CD4-positive, alpha-beta memory T cell (primary cell): ENCODE measurements around the gene LCN1. TPM values are rescaled to one million over a fixed set of nuclear protein-coding genes. Genes with fewer than 3 reads are reported as not detected.
A peak's percentile ranks its signal among the peaks of the same experiment; 100 is the strongest.

ENCODE experiments used
- CTCF ChIA-PET: fragments of 350-600 bp; sonication (Branson Sonifier 250); formaldehyde crosslinking; loops from one replicate; lab custom pipeline; 2021; ENCODE audit warnings: inconsistent platforms; ENCODE audit not compliant: partially characterized antibody; lab: Charles Lee
- POLR2A ChIA-PET: fragments of 350-600 bp; sonication (Branson Sonifier 250); formaldehyde crosslinking; loops from one replicate; lab custom pipeline; 2021; ENCODE audit not compliant: partially characterized antibody; lab: Charles Lee
- DNase-seq, 5 donors: peaks; one replicate each; pipeline versions ENCODE4 v3.0.0 to v3.0.0-alpha.2; 2020 to 2022; ENCODE audit warnings: mixed read lengths in 1 of 5
- H3K27ac ChIP-seq: one replicate; pipeline ENCODE4 v1.7.0; 2013; ENCODE audit warnings: low read depth, low read length
- H3K27me3 ChIP-seq: 2 replicates; pipeline ENCODE4 v1.7.0; 2013; ENCODE audit warnings: mild to moderate bottlenecking, low read length, moderate library complexity; ENCODE audit not compliant: insufficient read depth
- H3K36me3 ChIP-seq: 2 replicates; pipeline ENCODE4 v1.7.0; 2013; ENCODE audit warnings: mild to moderate bottlenecking, low read length, moderate library complexity; ENCODE audit not compliant: insufficient read depth
- H3K4me1 ChIP-seq: 2 replicates; pipeline ENCODE4 v1.7.0; 2013; ENCODE audit warnings: mild to moderate bottlenecking, low read length, moderate library complexity; ENCODE audit not compliant: insufficient read depth
- H3K4me3 ChIP-seq, 2 donors: one replicate each; pipeline ENCODE4 v1.7.0; 2013; ENCODE audit warnings: low read length in 2 of 2, mild to moderate bottlenecking in 1 of 2
- H3K9me3 ChIP-seq, 2 donors: one replicate each; pipeline ENCODE4 v1.7.0; 2013; ENCODE audit warnings: low read length in 2 of 2, control low read depth in 1 of 2; ENCODE audit not compliant: control insufficient read depth in 1 of 2
- H3K27ac Mint-ChIP-seq, 7 donors: one replicate each; pipeline ENCODE4 v1.8.0; 2020 to 2021; ENCODE audit warnings: mixed read lengths in 7 of 7, mild to moderate bottlenecking in 6 of 7, inconsistent platforms in 3 of 7, moderate library complexity in 3 of 7
- H3K27me3 Mint-ChIP-seq, 2 donors: one replicate each; pipeline ENCODE4 v1.8.0; 2020 to 2021; ENCODE audit warnings: mixed read lengths in 2 of 2
- H3K36me3 Mint-ChIP-seq, 2 donors: one replicate each; pipeline ENCODE4 v1.8.0; 2020 to 2021; ENCODE audit warnings: mixed read lengths in 2 of 2, inconsistent platforms in 1 of 2, mild to moderate bottlenecking in 1 of 2
- H3K4me1 Mint-ChIP-seq, 4 donors: one replicate each; pipeline ENCODE4 v1.8.0; 2020 to 2021; ENCODE audit warnings: mixed read lengths in 4 of 4, mild to moderate bottlenecking in 1 of 4
- H3K4me3 Mint-ChIP-seq, 8 donors: one replicate each; pipeline ENCODE4 v1.8.0; 2020 to 2021; ENCODE audit warnings: mixed read lengths in 8 of 8, mild to moderate bottlenecking in 7 of 8, moderate library complexity in 6 of 8, inconsistent platforms in 3 of 8
- H3K9me3 Mint-ChIP-seq, 8 donors: one replicate each; pipeline ENCODE4 v1.8.0; 2020 to 2021; ENCODE audit warnings: mixed read lengths in 8 of 8, mild to moderate bottlenecking in 5 of 8, inconsistent platforms in 3 of 8, moderate library complexity in 1 of 8
- intact Hi-C: fragments of 100-400 bp; cut with micrococcal nuclease; formaldehyde crosslinking; loops from one replicate; pipeline ENCODE4 v1.15.1; 2023
- polyA plus RNA-seq, 2 donors: library from polyadenylated mRNA; unstranded; fragments of 300-500 nt; fragmentation: Illumina TruSeq; gene quantifications; one replicate each; pipeline ENCODE4 v1.2.3, GENCODE V29; 2021
- total RNA-seq, 2 experiments: library from RNA; stranded (reverse); gene quantifications; one replicate each; pipeline ENCODE4 v1.2.3, GENCODE V29; 2021

Gene LCN1
- total and polyA plus RNA-seq, 4 experiments from 2014 or later: not detected

- POLR2A ChIA-PET: no interaction called here
- Histone ChIP-seq H3K9me3 (no peaks in the 10 kb centered on the region), H3K4me1 (peaks cover 29% of the 10 kb centered on the region), H3K27ac (no peak overlapping the region), H3K4me3 (peak overlapping the region in 1 of 2 donors; percentile 36), H3K36me3 (peaks cover 23% of the 10 kb centered on the region), H3K27me3 (no peaks in the 10 kb centered on the region)
- Mint-ChIP-seq H3K9me3 (no peaks in the 10 kb centered on the region), H3K27ac (peak overlapping the region in 4 of 7 donors; percentile 53 to 74 (median 64)), H3K4me3 (peak overlapping the region; percentile 25 to 94 (median 82)), H3K27me3 (peaks cover 1 to 3% of the 10 kb centered on the region in 2 donors), H3K36me3 (peaks cover 18 to 27% of the 10 kb centered on the region in 2 donors), H3K4me1 (peaks cover 8 to 34% (median 22%) of the 10 kb centered on the region in 4 donors)
- CTCF ChIA-PET: no interaction called here
- intact Hi-C loops: no loop called here
- no peak for DNase-seq
Observed at GRCh38 chr9:135502168-135502872, 18.9 kb upstream of the LCN1 start.

DNA sequence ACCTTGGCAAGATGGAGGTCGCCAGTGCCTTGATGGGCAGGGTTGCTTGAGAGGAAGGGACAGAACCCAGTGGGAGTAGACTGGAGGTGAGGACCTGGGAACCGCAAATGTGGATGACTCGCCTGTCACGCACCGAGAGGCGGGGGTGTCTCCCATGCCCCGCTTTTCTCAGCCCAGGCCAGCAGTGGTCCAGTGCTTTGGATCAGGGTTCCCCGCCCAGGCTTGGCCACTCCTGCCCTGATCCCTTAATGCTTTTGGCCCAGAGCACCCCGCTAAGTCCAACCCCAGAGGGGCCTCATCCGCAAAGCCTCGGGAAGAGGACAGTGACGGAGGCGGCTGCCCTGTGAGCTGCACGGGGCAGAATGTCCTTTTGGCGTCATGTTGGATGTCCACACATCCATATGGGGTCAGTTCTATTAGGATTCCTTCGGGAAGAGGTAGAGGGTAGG, 18.3 kb upstream of the LCN1 start:
- peaks cover 23% of the 10 kb centered on the region for H3K36me3 ChIP-seq
- peaks cover 18 to 27% of the 10 kb centered on the region in 2 donors for H3K36me3 Mint-ChIP-seq
- H3K27ac ChIP-seq: no peak overlapping the region
- H3K4me1 Mint-ChIP-seq: peaks cover 8 to 34% (median 22%) of the 10 kb centered on the region in 4 donors
- H3K4me3 ChIP-seq: no peak overlapping the region
- no peak for DNase-seq
- peaks cover 29% of the 10 kb centered on the region for H3K4me1 ChIP-seq
- intact Hi-C loops: no loop called here
- no peaks in the 10 kb centered on the region for H3K27me3 ChIP-seq
- H3K9me3 ChIP-seq: no peaks in the 10 kb centered on the region
- H3K9me3 Mint-ChIP-seq: peaks cover 0 to 2% (median under 1%) of the 10 kb centered on the region in 8 donors
- peaks cover 1 to 3% of the 10 kb centered on the region in 2 donors for H3K27me3 Mint-ChIP-seq
- peak overlapping the region in 1 of 7 donors; percentile 17 for H3K27ac Mint-ChIP-seq
- H3K4me3 Mint-ChIP-seq: peak overlapping the region in 6 of 8 donors; percentile 17 to 57 (median 50)
- POLR2A ChIA-PET: no interaction called here
- CTCF ChIA-PET: no interaction called here

GRCh38 chr9:135503371-135504261, 17.6 kb upstream of the LCN1 start:
- Histone ChIP-seq H3K4me1 (peaks cover 29% of the 10 kb centered on the region), H3K4me3 (no peak overlapping the region), H3K36me3 (peaks cover 23% of the 10 kb centered on the region), H3K9me3 (no peaks in the 10 kb centered on the region), H3K27ac (no peak overlapping the region), H3K27me3 (no peaks in the 10 kb centered on the region)
- POLR2A ChIA-PET: no interaction called here
- H3K36me3 Mint-ChIP-seq: peaks cover 18 to 27% of the 10 kb centered on the region in 2 donors
- peaks cover 8 to 34% (median 22%) of the 10 kb centered on the region in 4 donors for H3K4me1 Mint-ChIP-seq
- intact Hi-C loops: no loop called here
- peak overlapping the region in 1 of 7 donors; percentile 3 for H3K27ac Mint-ChIP-seq
- peaks cover 0 to 2% of the 10 kb centered on the region in 2 donors for H3K27me3 Mint-ChIP-seq
- H3K9me3 Mint-ChIP-seq: peaks cover 0 to 8% (median 4%) of the 10 kb centered on the region in 8 donors
- peak overlapping the region in 6 of 8 donors; percentile 17 to 65 (median 54) for H3K4me3 Mint-ChIP-seq
- CTCF ChIA-PET: interaction anchor here (1.0 to 2.2 kb wide), 3 partner anchors 13 to 21 kb away, joined by 3 to 11 read pairs (median 4); no protein-coding TSS in a partner anchor
- DNase-seq: no peak

GRCh38 chr9:135504262-135505243, 16.7 kb upstream of the LCN1 start:
- ChIA-PET CTCF (interaction anchor here (0.7 to 2.2 kb wide), 5 partner anchors 14 to 1757 kb away, joined by 3 to 11 read pairs (median 4); no protein-coding TSS in a partner anchor), POLR2A (interaction anchor here (1.2 kb wide), 1 partner anchor 24 kb away, joined by 5 read pairs; no protein-coding TSS in a partner anchor)
- Mint-ChIP-seq H3K36me3 (peaks cover 25 to 27% of the 10 kb centered on the region in 2 donors), H3K9me3 (peaks cover 0 to 17% (median 11%) of the 10 kb centered on the region in 8 donors), H3K27me3 (no peaks in the 10 kb centered on the region), H3K4me3 (peak overlapping the region in 3 of 8 donors; percentile 21 to 43 (median 41)), H3K27ac (peak overlapping the region in 3 of 7 donors; percentile 10 to 37 (median 12)), H3K4me1 (peaks cover 5 to 28% (median 16%) of the 10 kb centered on the region in 4 donors)
- H3K36me3 ChIP-seq: peaks cover 23% of the 10 kb centered on the region
- H3K4me3 ChIP-seq: no peak overlapping the region
- no peak overlapping the region for H3K27ac ChIP-seq
- peak; percentile 33 to 50 (median 35) for DNase-seq
- H3K4me1 ChIP-seq: peaks cover 24% of the 10 kb centered on the region
- H3K27me3 ChIP-seq: no peaks in the 10 kb centered on the region
- intact Hi-C loops: no loop called here
- no peaks in the 10 kb centered on the region for H3K9me3 ChIP-seq

GRCh38 chr9:135505406-135506187, 15.6 kb upstream of the LCN1 start:
- Histone ChIP-seq H3K9me3 (no peaks in the 10 kb centered on the region), H3K27ac (no peak overlapping the region), H3K27me3 (no peaks in the 10 kb centered on the region), H3K4me1 (peaks cover 23% of the 10 kb centered on the region), H3K36me3 (peaks cover 23% of the 10 kb centered on the region), H3K4me3 (no peak overlapping the region)
- CTCF ChIA-PET: interaction anchor here (0.7 to 2.2 kb wide), 3 partner anchors 15 to 37 kb away, joined by 3 to 11 read pairs (median 5); no protein-coding TSS in a partner anchor
- POLR2A ChIA-PET: interaction anchor here (1.2 kb wide), 1 partner anchor 25 kb away, joined by 5 read pairs; no protein-coding TSS in a partner anchor
- Mint-ChIP-seq H3K36me3 (peaks cover 24 to 25% of the 10 kb centered on the region in 2 donors), H3K4me1 (peaks cover 5 to 26% (median 15%) of the 10 kb centered on the region in 4 donors), H3K27me3 (no peaks in the 10 kb centered on the region), H3K4me3 (no peak overlapping the region), H3K9me3 (peaks cover 0 to 18% (median 13%) of the 10 kb centered on the region in 8 donors), H3K27ac (no peak overlapping the region)
- intact Hi-C loops: no loop called here
- no peak for DNase-seq
